Loucy (cell line): ENCODE data around the gene UBE3D.

Experiments used
- CTCF ChIP-seq: fragments of 200-600 bp; sonication (generic); conservative IDR thresholded peaks from 2 replicates; pipeline ENCODE4 v1.5.1; 2014; ENCODE audit warnings: mild to moderate bottlenecking, antibody characterized with exemption, low read length
- EZH2phosphoT487 ChIP-seq: fragments of 200-600 bp; IDR thresholded peaks from 2 replicates; pipeline ENCODE4 v1.6.1; 2018; ENCODE audit warnings: antibody characterized with exemption, mild to moderate bottlenecking, moderate library complexity, borderline replicate concordance

- TF ChIP-seq CTCF (no peak), EZH2phosphoT487 (no peak)
Observed at GRCh38 chr6:82906951-82907350, 158.7 kb downstream of the UBE3D start.
